HepG2 (cell line): ENCODE results near the gene C1D.

Experiments
- ISX ChIP-seq: sonication (generic); formaldehyde crosslinking; conservative IDR thresholded peaks from 2 replicates; pipeline ENCODE4 v1.5.0; 2020; ENCODE audit warnings: missing genetic modification reagents
- SP4 ChIP-seq: sonication (generic); formaldehyde crosslinking; IDR thresholded peaks from 2 replicates; pipeline ENCODE4 v1.8.1; 2023; ENCODE audit warnings: mild to moderate bottlenecking, missing genetic modification reagents
- ZNF367 ChIP-seq: sonication (generic); formaldehyde crosslinking; IDR thresholded peaks from 2 replicates; pipeline ENCODE4 v1.4.0; 2020; ENCODE audit warnings: missing genetic modification reagents, borderline replicate concordance
- TF ChIP-seq, protein P1 (sequence below): sonication (generic); formaldehyde crosslinking; IDR thresholded peaks from 2 replicates; pipeline ENCODE4 v1.4.0; 2020; ENCODE audit warnings: low read depth, mild to moderate bottlenecking, missing genetic modification reagents
- TF ChIP-seq, protein P2 (sequence below): sonication (generic); formaldehyde crosslinking; IDR thresholded peaks from 2 replicates; pipeline ENCODE4 v1.4.0; 2020; ENCODE audit warnings: missing genetic modification reagents
- TF ChIP-seq, protein P3 (sequence below): sonication (generic); formaldehyde crosslinking; IDR thresholded peaks from 2 replicates; pipeline ENCODE4 v1.5.0; 2020; ENCODE audit warnings: mild to moderate bottlenecking, missing genetic modification reagents, moderate library complexity
- TF ChIP-seq, protein P4 (sequence below): sonication (generic); formaldehyde crosslinking; IDR thresholded peaks from 2 replicates; pipeline ENCODE4 v1.5.0; 2020; ENCODE audit warnings: missing genetic modification reagents
- TF ChIP-seq, protein P5 (sequence below): sonication (generic); formaldehyde crosslinking; IDR thresholded peaks from 2 replicates; pipeline ENCODE4 v1.4.0; 2020; ENCODE audit warnings: mild to moderate bottlenecking, missing genetic modification reagents

DNA sequence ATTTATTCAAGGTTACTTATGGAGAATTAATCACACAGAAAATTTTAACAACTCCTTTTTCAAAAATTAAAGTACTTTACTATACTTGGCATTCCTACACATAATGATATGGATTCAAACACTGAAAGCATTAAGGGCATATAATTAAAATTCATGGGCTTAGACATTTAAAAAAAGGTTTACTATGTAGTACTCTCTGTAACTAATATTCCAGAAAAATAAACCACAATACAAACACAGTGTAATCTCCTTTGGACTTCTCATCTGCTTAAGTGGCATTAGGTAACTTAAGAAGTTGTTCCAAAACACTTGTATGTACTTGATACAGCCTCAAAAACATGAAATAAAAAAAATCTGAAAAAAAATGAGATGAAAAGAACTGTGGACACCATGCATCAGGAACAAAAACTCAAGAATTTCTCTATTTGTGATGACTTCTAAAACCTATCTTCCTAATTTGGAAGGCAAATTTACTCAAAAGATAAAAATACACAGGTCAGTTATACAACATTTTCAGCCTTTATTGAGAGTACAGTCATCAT, 21.0 kb downstream of the C1D start:
- TF ChIP-seq, protein P1, sequence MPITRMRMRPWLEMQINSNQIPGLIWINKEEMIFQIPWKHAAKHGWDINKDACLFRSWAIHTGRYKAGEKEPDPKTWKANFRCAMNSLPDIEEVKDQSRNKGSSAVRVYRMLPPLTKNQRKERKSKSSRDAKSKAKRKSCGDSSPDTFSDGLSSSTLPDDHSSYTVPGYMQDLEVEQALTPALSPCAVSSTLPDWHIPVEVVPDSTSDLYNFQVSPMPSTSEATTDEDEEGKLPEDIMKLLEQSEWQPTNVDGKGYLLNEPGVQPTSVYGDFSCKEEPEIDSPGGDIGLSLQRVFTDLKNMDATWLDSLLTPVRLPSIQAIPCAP (CRISPR knock-in tag): no peak
- TF ChIP-seq ISX (CRISPR knock-in tag) (no peak), ZNF367 (CRISPR knock-in tag) (no peak), SP4 (CRISPR knock-in tag) (no peak)
- TF ChIP-seq, protein P2, sequence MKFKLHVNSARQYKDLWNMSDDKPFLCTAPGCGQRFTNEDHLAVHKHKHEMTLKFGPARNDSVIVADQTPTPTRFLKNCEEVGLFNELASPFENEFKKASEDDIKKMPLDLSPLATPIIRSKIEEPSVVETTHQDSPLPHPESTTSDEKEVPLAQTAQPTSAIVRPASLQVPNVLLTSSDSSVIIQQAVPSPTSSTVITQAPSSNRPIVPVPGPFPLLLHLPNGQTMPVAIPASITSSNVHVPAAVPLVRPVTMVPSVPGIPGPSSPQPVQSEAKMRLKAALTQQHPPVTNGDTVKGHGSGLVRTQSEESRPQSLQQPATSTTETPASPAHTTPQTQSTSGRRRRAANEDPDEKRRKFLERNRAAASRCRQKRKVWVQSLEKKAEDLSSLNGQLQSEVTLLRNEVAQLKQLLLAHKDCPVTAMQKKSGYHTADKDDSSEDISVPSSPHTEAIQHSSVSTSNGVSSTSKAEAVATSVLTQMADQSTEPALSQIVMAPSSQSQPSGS: no peak
- TF ChIP-seq, protein P3, sequence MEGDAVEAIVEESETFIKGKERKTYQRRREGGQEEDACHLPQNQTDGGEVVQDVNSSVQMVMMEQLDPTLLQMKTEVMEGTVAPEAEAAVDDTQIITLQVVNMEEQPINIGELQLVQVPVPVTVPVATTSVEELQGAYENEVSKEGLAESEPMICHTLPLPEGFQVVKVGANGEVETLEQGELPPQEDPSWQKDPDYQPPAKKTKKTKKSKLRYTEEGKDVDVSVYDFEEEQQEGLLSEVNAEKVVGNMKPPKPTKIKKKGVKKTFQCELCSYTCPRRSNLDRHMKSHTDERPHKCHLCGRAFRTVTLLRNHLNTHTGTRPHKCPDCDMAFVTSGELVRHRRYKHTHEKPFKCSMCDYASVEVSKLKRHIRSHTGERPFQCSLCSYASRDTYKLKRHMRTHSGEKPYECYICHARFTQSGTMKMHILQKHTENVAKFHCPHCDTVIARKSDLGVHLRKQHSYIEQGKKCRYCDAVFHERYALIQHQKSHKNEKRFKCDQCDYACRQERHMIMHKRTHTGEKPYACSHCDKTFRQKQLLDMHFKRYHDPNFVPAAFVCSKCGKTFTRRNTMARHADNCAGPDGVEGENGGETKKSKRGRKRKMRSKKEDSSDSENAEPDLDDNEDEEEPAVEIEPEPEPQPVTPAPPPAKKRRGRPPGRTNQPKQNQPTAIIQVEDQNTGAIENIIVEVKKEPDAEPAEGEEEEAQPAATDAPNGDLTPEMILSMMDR (CRISPR knock-in tag): no peak
- TF ChIP-seq, protein P4, sequence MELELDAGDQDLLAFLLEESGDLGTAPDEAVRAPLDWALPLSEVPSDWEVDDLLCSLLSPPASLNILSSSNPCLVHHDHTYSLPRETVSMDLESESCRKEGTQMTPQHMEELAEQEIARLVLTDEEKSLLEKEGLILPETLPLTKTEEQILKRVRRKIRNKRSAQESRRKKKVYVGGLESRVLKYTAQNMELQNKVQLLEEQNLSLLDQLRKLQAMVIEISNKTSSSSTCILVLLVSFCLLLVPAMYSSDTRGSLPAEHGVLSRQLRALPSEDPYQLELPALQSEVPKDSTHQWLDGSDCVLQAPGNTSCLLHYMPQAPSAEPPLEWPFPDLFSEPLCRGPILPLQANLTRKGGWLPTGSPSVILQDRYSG (CRISPR knock-in tag): no peak
- TF ChIP-seq, protein P5, sequence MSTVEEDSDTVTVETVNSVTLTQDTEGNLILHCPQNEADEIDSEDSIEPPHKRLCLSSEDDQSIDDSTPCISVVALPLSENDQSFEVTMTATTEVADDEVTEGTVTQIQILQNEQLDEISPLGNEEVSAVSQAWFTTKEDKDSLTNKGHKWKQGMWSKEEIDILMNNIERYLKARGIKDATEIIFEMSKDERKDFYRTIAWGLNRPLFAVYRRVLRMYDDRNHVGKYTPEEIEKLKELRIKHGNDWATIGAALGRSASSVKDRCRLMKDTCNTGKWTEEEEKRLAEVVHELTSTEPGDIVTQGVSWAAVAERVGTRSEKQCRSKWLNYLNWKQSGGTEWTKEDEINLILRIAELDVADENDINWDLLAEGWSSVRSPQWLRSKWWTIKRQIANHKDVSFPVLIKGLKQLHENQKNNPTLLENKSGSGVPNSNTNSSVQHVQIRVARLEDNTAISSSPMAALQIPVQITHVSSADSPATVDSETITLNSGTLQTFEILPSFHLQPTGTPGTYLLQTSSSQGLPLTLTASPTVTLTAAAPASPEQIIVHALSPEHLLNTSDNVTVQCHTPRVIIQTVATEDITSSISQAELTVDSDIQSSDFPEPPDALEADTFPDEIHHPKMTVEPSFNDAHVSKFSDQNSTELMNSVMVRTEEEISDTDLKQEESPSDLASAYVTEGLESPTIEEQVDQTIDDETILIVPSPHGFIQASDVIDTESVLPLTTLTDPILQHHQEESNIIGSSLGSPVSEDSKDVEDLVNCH (CRISPR knock-in tag): no peak
